Activated naive CD8-positive, alpha-beta T cell treated with anti-CD3 and anti-CD28 coated beads, Interleukin-2, amount 10 ng/mL, durations not matched to agents 7 days and 5 days (primary cell): ENCODE data around the gene GSTM1. TPM values are rescaled to one million over a fixed set of nuclear protein-coding genes. Genes with fewer than 3 reads are reported as not detected.

Source experiments
- ATAC-seq: fragments of 150-1000 bp; cut with Tn5 transposase; one replicate; pipeline ENCODE4 v1.10.0; 2021; ENCODE audit warnings: low read depth, moderate library complexity
- POLR2A ChIA-PET: fragments of 350-600 bp; sonication (Branson Sonifier 250); formaldehyde crosslinking; loops from one replicate; lab custom pipeline; 2021; ENCODE audit warnings: antibody characterized with exemption; lab: Charles Lee
- DNase-seq: peaks from one replicate; pipeline ENCODE4 v3.0.0; 2021
- H3K27ac Mint-ChIP-seq: one replicate; pipeline ENCODE4 v1.8.0; 2022; ENCODE audit warnings: mild to moderate bottlenecking, mixed read lengths
- H3K27me3 Mint-ChIP-seq: one replicate; pipeline ENCODE4 v1.8.0; 2022; ENCODE audit warnings: mild to moderate bottlenecking, moderate library complexity, mixed read lengths
- H3K36me3 Mint-ChIP-seq: one replicate; pipeline ENCODE4 v1.8.0; 2021; ENCODE audit warnings: mild to moderate bottlenecking, mixed read lengths
- H3K4me1 Mint-ChIP-seq: one replicate; pipeline ENCODE4 v1.8.0; 2021; ENCODE audit warnings: mixed read lengths
- H3K4me3 Mint-ChIP-seq: one replicate; pipeline ENCODE4 v1.8.0; 2022; ENCODE audit warnings: mild to moderate bottlenecking, moderate library complexity, mixed read lengths
- H3K9me3 Mint-ChIP-seq: one replicate; pipeline ENCODE4 v1.8.0; 2021; ENCODE audit warnings: mixed read lengths
- total RNA-seq, 2 experiments: library from RNA; stranded (reverse); gene quantifications; one replicate each; pipeline ENCODE4 v1.2.3, GENCODE V29; 2021

The GSTM1 gene
- not detected for total RNA-seq

GRCh38 chr1:109687641-109688499, at the start of gene GSTM1:
Gene GSTM1, plus strand, starts transcription at chr1:109687817. Its CDS starts 57 bp downstream, at chr1:109687874.
- ATAC-seq = no peak
- H3K27me3 Mint-ChIP-seq = no peaks in the 10 kb centered on the region
- no peaks in the 10 kb centered on the region for H3K4me1 Mint-ChIP-seq
- H3K4me3 Mint-ChIP-seq = no peak within 1 kb of the TSS
- no peaks in the 10 kb centered on the region for H3K36me3 Mint-ChIP-seq
- no peaks in the 10 kb centered on the region for H3K9me3 Mint-ChIP-seq
- DNase-seq = no peak
- no peak within 1 kb of the TSS for H3K27ac Mint-ChIP-seq
- POLR2A ChIA-PET = no interaction called here

- peaks cover 17% of the 10 kb centered on the region for H3K4me1 Mint-ChIP-seq
- H3K36me3 Mint-ChIP-seq = no peaks in the 10 kb centered on the region
- no peaks in the 10 kb centered on the region for H3K9me3 Mint-ChIP-seq
- peaks cover 3% of the 10 kb centered on the region for H3K27me3 Mint-ChIP-seq
- no peak overlapping the region for H3K4me3 Mint-ChIP-seq
- ATAC-seq (no peak), DNase-seq (no peak)
- POLR2A ChIA-PET = interaction anchor here (1.0 to 2.8 kb wide), 3 partner anchors 10 to 93 kb away, joined by 4 to 18 read pairs (median 13); partner anchors contain the start of gene GNAI3
- no peak overlapping the region for H3K27ac Mint-ChIP-seq
Measured at GRCh38 chr1:109639063-109639840, 48.4 kb upstream of the GSTM1 start.

- POLR2A ChIA-PET = interaction anchor here (1.0 to 2.8 kb wide), 4 partner anchors 9 to 345 kb away, joined by 4 to 18 read pairs (median 12); partner anchors contain the start of genes AHCYL1 and GNAI3
- peaks cover 3% of the 10 kb centered on the region for H3K27me3 Mint-ChIP-seq
- ATAC-seq (no peak), DNase-seq (no peak)
- no peak overlapping the region for H3K4me3 Mint-ChIP-seq
- no peaks in the 10 kb centered on the region for H3K36me3 Mint-ChIP-seq
- peaks cover 11% of the 10 kb centered on the region for H3K4me1 Mint-ChIP-seq
- H3K9me3 Mint-ChIP-seq = no peaks in the 10 kb centered on the region
- no peak overlapping the region for H3K27ac Mint-ChIP-seq
Measured at GRCh38 chr1:109639841-109640184, 47.8 kb upstream of the GSTM1 start.

- peak; percentile 93 for DNase-seq
- H3K9me3 Mint-ChIP-seq = no peaks in the 10 kb centered on the region
- POLR2A ChIA-PET = interaction anchor here (1.0 to 2.8 kb wide), 4 partner anchors 9 to 344 kb away, joined by 4 to 18 read pairs (median 12); partner anchors contain the start of genes AHCYL1 and GNAI3
- peak; percentile 71 for ATAC-seq
- no peaks in the 10 kb centered on the region for H3K36me3 Mint-ChIP-seq
- peaks cover 8% of the 10 kb centered on the region for H3K4me1 Mint-ChIP-seq
- no peak overlapping the region for H3K4me3 Mint-ChIP-seq
- H3K27me3 Mint-ChIP-seq = peaks cover 3% of the 10 kb centered on the region
- no peak overlapping the region for H3K27ac Mint-ChIP-seq
Measured at GRCh38 chr1:109640285-109640865, 47.2 kb upstream of the GSTM1 start.

- Mint-ChIP-seq H3K9me3 (no peaks in the 10 kb centered on the region), H3K27ac (no peak overlapping the region), H3K27me3 (peaks cover 3% of the 10 kb centered on the region), H3K4me1 (peaks cover 8% of the 10 kb centered on the region), H3K4me3 (no peak overlapping the region), H3K36me3 (no peaks in the 10 kb centered on the region)
- no peak for DNase-seq
- POLR2A ChIA-PET = interaction anchor here (1.3 to 2.8 kb wide), 2 partner anchors 95 to 344 kb away, joined by 11 to 13 read pairs; partner anchors contain the start of gene AHCYL1
- no peak for ATAC-seq
Measured at GRCh38 chr1:109641078-109641740, 46.4 kb upstream of the GSTM1 start.

- no peak overlapping the region for H3K27ac Mint-ChIP-seq
- ATAC-seq = no peak
- POLR2A ChIA-PET = no interaction called here
- no peak overlapping the region for H3K4me3 Mint-ChIP-seq
- no peaks in the 10 kb centered on the region for H3K9me3 Mint-ChIP-seq
- H3K36me3 Mint-ChIP-seq = no peaks in the 10 kb centered on the region
- peaks cover 3% of the 10 kb centered on the region for H3K27me3 Mint-ChIP-seq
- no peak for DNase-seq
- peaks cover 8% of the 10 kb centered on the region for H3K4me1 Mint-ChIP-seq
Measured at GRCh38 chr1:109641861-109642260, 45.8 kb upstream of the GSTM1 start.

- Mint-ChIP-seq H3K9me3 (no peaks in the 10 kb centered on the region), H3K27me3 (peaks cover 3% of the 10 kb centered on the region), H3K4me1 (peaks cover 8% of the 10 kb centered on the region), H3K4me3 (no peak overlapping the region), H3K27ac (no peak overlapping the region), H3K36me3 (no peaks in the 10 kb centered on the region)
- ATAC-seq (no peak), DNase-seq (no peak)
- POLR2A ChIA-PET = no interaction called here
Measured at GRCh38 chr1:109642626-109643025, 45.0 kb upstream of the GSTM1 start.

- DNase-seq (peak; percentile 93), ATAC-seq (peak; percentile 94)
- Mint-ChIP-seq H3K9me3 (no peaks in the 10 kb centered on the region), H3K27me3 (peaks cover 3% of the 10 kb centered on the region), H3K27ac (no peak overlapping the region), H3K4me1 (peaks cover 8% of the 10 kb centered on the region), H3K36me3 (no peaks in the 10 kb centered on the region), H3K4me3 (no peak overlapping the region)
- POLR2A ChIA-PET = no interaction called here
Measured at GRCh38 chr1:109643385-109644230, 44.0 kb upstream of the GSTM1 start.

- POLR2A ChIA-PET = no interaction called here
- Mint-ChIP-seq H3K27me3 (peaks cover 3% of the 10 kb centered on the region), H3K4me1 (peaks cover 11% of the 10 kb centered on the region), H3K27ac (no peak overlapping the region), H3K4me3 (no peak overlapping the region), H3K9me3 (no peaks in the 10 kb centered on the region), H3K36me3 (no peaks in the 10 kb centered on the region)
- DNase-seq (no peak), ATAC-seq (no peak)
Measured at GRCh38 chr1:109644670-109645069, 42.9 kb upstream of the GSTM1 start.

GRCh38 chr1:109649491-109649914, 38.1 kb upstream of the GSTM1 start:
- peaks cover 4% of the 10 kb centered on the region for H3K4me1 Mint-ChIP-seq
- POLR2A ChIA-PET = interaction anchor here (1.0 to 1.6 kb wide), 3 partner anchors 10 to 335 kb away, joined by 4 to 5 read pairs (median 4); partner anchors contain the start of genes AHCYL1 and GNAI3
- DNase-seq = no peak
- no peak overlapping the region for H3K27ac Mint-ChIP-seq
- peaks cover 30% of the 10 kb centered on the region for H3K27me3 Mint-ChIP-seq
- no peak overlapping the region for H3K4me3 Mint-ChIP-seq
- H3K36me3 Mint-ChIP-seq = no peaks in the 10 kb centered on the region
- ATAC-seq = no peak
- no peaks in the 10 kb centered on the region for H3K9me3 Mint-ChIP-seq

- no peaks in the 10 kb centered on the region for H3K9me3 Mint-ChIP-seq
- H3K4me3 Mint-ChIP-seq = no peak overlapping the region
- POLR2A ChIA-PET = interaction anchor here (1.4 kb wide), 1 partner anchor 123 kb away, joined by 3 read pairs; no protein-coding TSS in a partner anchor
- H3K36me3 Mint-ChIP-seq = no peaks in the 10 kb centered on the region
- no peak for DNase-seq
- ATAC-seq = no peak
- no peak overlapping the region for H3K27ac Mint-ChIP-seq
- H3K27me3 Mint-ChIP-seq = peaks cover 33% of the 10 kb centered on the region
- H3K4me1 Mint-ChIP-seq = peaks cover 10% of the 10 kb centered on the region
Measured at GRCh38 chr1:109650609-109651008, 37.0 kb upstream of the GSTM1 start.

- Mint-ChIP-seq H3K27ac (no peak overlapping the region), H3K9me3 (no peaks in the 10 kb centered on the region), H3K36me3 (no peaks in the 10 kb centered on the region), H3K4me3 (no peak overlapping the region), H3K4me1 (peaks cover 13% of the 10 kb centered on the region), H3K27me3 (peaks cover 33% of the 10 kb centered on the region)
- no peak for DNase-seq
- POLR2A ChIA-PET = no interaction called here
- no peak for ATAC-seq
Measured at GRCh38 chr1:109652402-109652801, 35.2 kb upstream of the GSTM1 start.
